Nephron (organoid): Measurements from ENCODE around the gene LOC128125822.

ENCODE experiments used
- H3K27ac Mint-ChIP-seq, 3 experiments: 2 replicates each; pipeline ENCODE4 v1.8.0; 2020; ENCODE audit warnings: mixed read lengths in 3 of 3, mild to moderate bottlenecking in 2 of 3, moderate library complexity in 1 of 3
- H3K27me3 Mint-ChIP-seq: 2 replicates; pipeline ENCODE4 v1.8.0; 2021; ENCODE audit warnings: low read depth, mild to moderate bottlenecking, moderate library complexity, mixed read lengths
- H3K36me3 Mint-ChIP-seq: 2 replicates; pipeline ENCODE4 v1.8.0; 2020; ENCODE audit warnings: low read depth, mixed read lengths
- H3K4me1 Mint-ChIP-seq: 2 replicates; pipeline ENCODE4 v1.8.0; 2020; ENCODE audit warnings: mixed read lengths
- H3K4me3 Mint-ChIP-seq, 3 experiments: 2 replicates each; pipeline ENCODE4 v1.8.0; 2020; ENCODE audit warnings: mild to moderate bottlenecking in 3 of 3, mixed read lengths in 3 of 3, moderate library complexity in 2 of 3
- H3K9me3 Mint-ChIP-seq: 2 replicates; pipeline ENCODE4 v1.8.0; 2020; ENCODE audit warnings: mixed read lengths
- CTCF ChIP-seq, 3 experiments: fragments of 200-600 bp; sonication (generic); IDR thresholded peaks; one replicate each; pipeline ENCODE4 v1.5.0; 2021; ENCODE audit warnings: antibody characterized with exemption in 3 of 3; ENCODE audit not compliant: unreplicated experiment in 3 of 3

LOC128125822 gene

GRCh38 chr6:63567966-63568365, 4.3 kb upstream of the LOC128125822 start:
- Mint-ChIP-seq H3K9me3 (peaks cover 4% of the 10 kb centered on the region), H3K27ac (no peak overlapping the region), H3K27me3 (peaks cover 4% of the 10 kb centered on the region), H3K4me3 (no peak overlapping the region), H3K36me3 (no peaks in the 10 kb centered on the region), H3K4me1 (peaks cover 10% of the 10 kb centered on the region)
- no peak for TF ChIP-seq CTCF (IDR thresholded peaks at IDR 0.05; ENCODE audit: unreplicated experiment in 3 of 3)

GRCh38 chr6:63571361-63572043, 778 bp upstream of the LOC128125822 start:
- H3K36me3 Mint-ChIP-seq: peaks cover 3% of the 10 kb centered on the region

GRCh38 chr6:63572747-63573075, 431 bp downstream of the LOC128125822 start:
- peak overlapping the region; percentile 95 to 98 (median 96) for H3K27ac Mint-ChIP-seq
- no peak for TF ChIP-seq CTCF (IDR thresholded peaks at IDR 0.05; ENCODE audit: unreplicated experiment in 3 of 3)
- H3K36me3 Mint-ChIP-seq: peaks cover 14% of the 10 kb centered on the region
- H3K27me3 Mint-ChIP-seq: peaks cover 4% of the 10 kb centered on the region
- H3K9me3 Mint-ChIP-seq: peaks cover 4% of the 10 kb centered on the region
- H3K4me3 Mint-ChIP-seq: peak overlapping the region; percentile 92 to 96 (median 92)
- H3K4me1 Mint-ChIP-seq: peaks cover 32% of the 10 kb centered on the region

More at GRCh38 chr6:63571361-63572043, 778 bp upstream of the LOC128125822 start:
- Mint-ChIP-seq H3K9me3 (peaks cover 4% of the 10 kb centered on the region), H3K27me3 (peaks cover 4% of the 10 kb centered on the region), H3K4me1 (peaks cover 31% of the 10 kb centered on the region), H3K4me3 (peak overlapping the region; percentile 86 to 92 (median 90)), H3K27ac (peak overlapping the region; percentile 95 to 96 (median 96))
- no peak for TF ChIP-seq CTCF (IDR thresholded peaks at IDR 0.05; ENCODE audit: unreplicated experiment in 3 of 3)

- peak overlapping the region; percentile 91 to 96 (median 92) for H3K4me3 Mint-ChIP-seq
- H3K9me3 Mint-ChIP-seq: no peaks in the 10 kb centered on the region
- peak overlapping the region; percentile 92 to 98 (median 96) for H3K27ac Mint-ChIP-seq
- H3K36me3 Mint-ChIP-seq: peaks cover 14% of the 10 kb centered on the region
- peaks cover 4% of the 10 kb centered on the region for H3K27me3 Mint-ChIP-seq
- H3K4me1 Mint-ChIP-seq: peaks cover 32% of the 10 kb centered on the region
- no peak for TF ChIP-seq CTCF (IDR thresholded peaks at IDR 0.05; ENCODE audit: unreplicated experiment in 3 of 3)
Observed at GRCh38 chr6:63573076-63573898, 1.0 kb downstream of the LOC128125822 start.

- peaks cover 18% of the 10 kb centered on the region for H3K36me3 Mint-ChIP-seq
- peak overlapping the region; percentile 92 to 98 (median 96) for H3K27ac Mint-ChIP-seq
- TF ChIP-seq CTCF (IDR thresholded peaks at IDR 0.05; ENCODE audit: unreplicated experiment in 3 of 3): peak; percentile 42 to 74 (median 51)
Observed at GRCh38 chr6:63573899-63574553, 1.7 kb downstream of the LOC128125822 start.

More at GRCh38 chr6:63573899-63574553, 1.7 kb downstream of the LOC128125822 start:
- Mint-ChIP-seq H3K27me3 (peaks cover 4% of the 10 kb centered on the region), H3K4me3 (peak overlapping the region; percentile 91 to 96 (median 92)), H3K4me1 (peaks cover 32% of the 10 kb centered on the region), H3K9me3 (no peaks in the 10 kb centered on the region)
